GM12872 (cell line): ENCODE data around the gene C7orf57.

ENCODE experiments used
- TF ChIP-seq, protein P1 (sequence below): IDR thresholded peaks from 3 replicates; pipeline ENCODE4 v1.5.1; 2011; ENCODE audit warnings: low read depth, mild to moderate bottlenecking, low read length, moderate library complexity; ENCODE audit not compliant: insufficient read depth

C7orf57 gene

DNA sequence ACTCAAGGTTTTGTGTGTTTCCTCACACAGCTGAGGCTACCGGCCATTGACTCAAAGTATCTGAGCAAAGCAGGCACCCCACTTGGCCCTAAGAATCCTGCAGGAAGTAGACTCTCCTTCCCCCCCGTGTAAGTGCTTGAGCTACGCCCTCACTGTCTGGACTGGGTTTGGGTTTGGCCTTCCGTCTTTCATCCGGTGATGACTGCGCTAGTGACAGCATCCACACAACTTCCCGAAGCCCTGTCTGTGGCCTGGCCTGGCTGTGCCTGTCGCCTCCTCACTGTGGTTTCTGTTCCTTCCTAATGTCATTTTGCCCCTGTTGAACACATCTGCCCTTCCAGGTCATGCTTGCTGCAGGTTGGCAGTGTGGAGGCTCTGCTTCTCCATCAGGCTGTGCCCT, 14.5 kb downstream of the C7orf57 start:
- TF ChIP-seq, protein P1, sequence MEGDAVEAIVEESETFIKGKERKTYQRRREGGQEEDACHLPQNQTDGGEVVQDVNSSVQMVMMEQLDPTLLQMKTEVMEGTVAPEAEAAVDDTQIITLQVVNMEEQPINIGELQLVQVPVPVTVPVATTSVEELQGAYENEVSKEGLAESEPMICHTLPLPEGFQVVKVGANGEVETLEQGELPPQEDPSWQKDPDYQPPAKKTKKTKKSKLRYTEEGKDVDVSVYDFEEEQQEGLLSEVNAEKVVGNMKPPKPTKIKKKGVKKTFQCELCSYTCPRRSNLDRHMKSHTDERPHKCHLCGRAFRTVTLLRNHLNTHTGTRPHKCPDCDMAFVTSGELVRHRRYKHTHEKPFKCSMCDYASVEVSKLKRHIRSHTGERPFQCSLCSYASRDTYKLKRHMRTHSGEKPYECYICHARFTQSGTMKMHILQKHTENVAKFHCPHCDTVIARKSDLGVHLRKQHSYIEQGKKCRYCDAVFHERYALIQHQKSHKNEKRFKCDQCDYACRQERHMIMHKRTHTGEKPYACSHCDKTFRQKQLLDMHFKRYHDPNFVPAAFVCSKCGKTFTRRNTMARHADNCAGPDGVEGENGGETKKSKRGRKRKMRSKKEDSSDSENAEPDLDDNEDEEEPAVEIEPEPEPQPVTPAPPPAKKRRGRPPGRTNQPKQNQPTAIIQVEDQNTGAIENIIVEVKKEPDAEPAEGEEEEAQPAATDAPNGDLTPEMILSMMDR, result no peak

DNA sequence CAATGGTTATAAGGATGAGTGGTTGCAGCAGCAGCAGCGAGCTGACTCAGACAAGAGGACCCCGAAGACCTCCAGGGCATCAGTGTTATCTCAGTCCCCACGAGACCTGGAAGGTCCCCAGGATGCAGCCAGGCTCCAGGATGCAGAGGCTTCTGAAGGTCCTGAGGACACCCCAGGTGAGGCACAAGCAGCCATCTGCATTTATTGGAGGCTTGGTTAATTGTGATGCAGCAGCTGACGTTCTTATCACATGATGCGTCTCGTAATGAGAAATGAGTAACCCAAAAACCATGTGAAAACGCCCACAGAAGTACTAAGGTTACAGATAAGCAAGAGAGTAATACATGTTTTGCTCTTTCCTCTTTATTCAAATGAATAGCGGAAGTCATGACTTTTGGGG, 17.4 kb downstream of the C7orf57 start:
- TF ChIP-seq, protein P1, result no peak

DNA sequence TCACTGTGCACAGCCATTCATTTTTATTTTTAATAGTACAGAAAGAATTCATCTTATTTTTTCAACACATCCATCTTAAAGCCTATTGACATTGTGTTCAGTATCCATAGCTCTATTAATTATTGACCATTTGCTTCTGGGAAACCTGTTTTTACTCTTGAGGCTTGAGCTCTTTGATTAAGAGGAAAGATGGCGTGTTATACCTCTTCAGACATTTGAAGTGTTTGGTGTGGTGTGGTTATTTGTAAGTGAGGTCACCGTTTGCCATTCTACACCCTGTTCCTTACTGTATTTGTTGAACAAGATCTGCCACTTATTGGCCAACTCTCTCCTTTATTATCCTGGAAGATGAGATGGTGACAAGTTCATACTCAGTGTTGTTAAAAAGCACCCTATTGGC, 18.4 kb downstream of the C7orf57 start:
- TF ChIP-seq, protein P1, result no peak

DNA sequence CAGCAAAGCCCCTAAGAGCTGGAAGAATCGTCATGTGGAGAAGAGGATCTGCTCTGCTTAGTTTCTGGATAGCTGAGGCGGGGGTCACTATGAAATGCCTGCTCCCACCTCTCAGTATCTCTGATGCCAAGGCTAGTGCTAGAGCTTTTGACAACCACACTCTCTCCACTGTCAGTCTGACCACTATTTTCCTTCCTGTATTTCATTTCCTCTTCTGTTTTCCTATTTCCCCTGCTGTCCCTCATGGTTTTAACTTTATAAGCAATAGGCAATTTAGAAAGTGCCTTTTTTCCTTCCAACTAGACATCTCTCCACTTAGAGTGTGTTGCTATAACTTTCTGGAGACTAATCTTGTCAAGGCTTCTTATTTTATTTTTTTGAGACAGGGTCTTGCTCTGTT, 23.6 kb downstream of the C7orf57 start:
- TF ChIP-seq, protein P1, result no peak

DNA sequence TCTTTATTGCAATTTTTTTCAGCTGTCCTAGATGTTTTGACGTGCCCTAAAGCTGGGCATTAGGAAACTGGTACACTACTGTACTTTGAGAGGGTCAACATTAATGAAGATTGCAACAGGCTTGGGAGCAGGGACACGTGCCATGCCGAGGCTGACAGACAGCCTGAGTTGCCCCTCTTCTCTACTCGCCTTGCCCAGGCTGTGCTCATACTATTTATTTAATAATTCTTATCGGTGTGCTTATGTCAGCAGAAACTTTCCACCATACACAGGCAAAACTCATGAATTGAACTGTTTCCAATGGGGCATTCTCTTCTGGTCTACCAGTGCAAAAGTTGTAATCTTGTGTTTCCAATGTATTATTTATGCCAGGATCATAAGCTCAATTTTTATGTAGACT, 24.4 kb downstream of the C7orf57 start:
- TF ChIP-seq, protein P1, result no peak

DNA sequence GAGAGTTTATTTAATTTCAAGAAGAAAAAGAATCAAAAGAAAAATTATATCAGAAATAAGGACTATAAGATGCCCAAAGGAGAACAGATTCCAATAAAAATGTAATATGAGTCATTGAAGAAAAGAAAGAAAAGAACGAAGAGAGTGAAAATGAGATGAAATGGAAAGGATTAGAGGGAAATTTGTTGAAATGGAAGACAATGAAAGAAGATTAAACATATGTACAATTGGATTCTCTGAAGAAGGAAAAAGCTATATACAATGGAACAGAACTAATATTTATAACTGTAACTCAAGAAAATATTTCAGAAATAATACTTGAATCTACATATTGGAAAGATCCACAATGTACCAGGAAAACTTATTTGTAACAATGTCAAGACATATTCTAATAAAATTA, 28.6 kb downstream of the C7orf57 start:
- TF ChIP-seq, protein P1, result no peak

DNA sequence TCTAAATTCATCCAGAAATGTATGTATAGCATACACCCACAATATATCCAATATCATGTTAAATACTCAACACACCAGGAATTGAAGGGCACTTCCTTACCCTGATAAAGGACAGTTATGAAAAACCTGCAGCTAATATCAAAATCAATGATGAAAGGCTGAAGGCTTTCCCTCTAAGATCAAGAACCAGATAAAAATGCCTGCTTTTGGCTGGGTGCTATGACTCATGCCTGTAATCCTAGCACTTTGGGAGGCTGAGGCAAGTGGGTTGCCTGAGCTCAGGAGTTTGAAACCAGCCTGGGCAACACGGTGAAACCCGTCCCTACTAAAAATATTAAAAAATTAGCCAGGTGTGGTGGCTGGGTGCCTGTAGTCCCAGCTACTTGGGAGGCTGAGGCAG, 32.1 kb downstream of the C7orf57 start:
- TF ChIP-seq, protein P1, result no peak

DNA sequence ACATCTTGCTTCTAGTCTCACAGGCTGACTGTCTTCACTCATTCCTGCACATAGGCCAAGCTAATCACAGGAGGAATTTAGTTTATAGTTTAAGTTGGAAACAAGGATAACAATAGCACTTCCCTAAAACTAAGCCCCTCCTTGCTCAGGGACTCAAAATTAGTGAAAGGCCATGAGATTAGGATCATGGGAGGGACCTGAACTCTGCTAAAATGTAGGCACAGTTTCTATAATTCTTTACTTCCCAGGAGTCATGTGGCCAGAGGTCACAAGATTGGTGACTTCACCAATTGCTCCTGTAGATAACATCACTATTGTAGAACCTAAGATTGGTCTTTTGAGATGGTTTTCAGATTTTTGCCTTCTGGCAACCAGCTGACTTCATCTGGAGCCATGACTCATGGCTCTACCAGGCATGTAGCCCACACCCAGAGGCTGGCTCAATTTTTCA, 38.9 kb downstream of the C7orf57 start:
- TF ChIP-seq, protein P1, result no peak
